Activated T-helper 1 cell treated with anti-CD3 and anti-CD28 coated beads, Interleukin-2, amount 50 U/mL, for 16 hours (primary cell): ENCODE data around the gene VAMP1.
"Not testable (repeated sequence)": the region's sequence is repeated elsewhere in the genome, so short reads cannot be mapped to it uniquely, and the experiment has no call there.

Experiments
- DNase-seq, 2 donors: peaks; one replicate each; pipeline ENCODE4 v3.0.0-alpha.2; 2020; ENCODE audit warnings: low read depth in 1 of 2, low spot score in 1 of 2

Gene VAMP1

DNA sequence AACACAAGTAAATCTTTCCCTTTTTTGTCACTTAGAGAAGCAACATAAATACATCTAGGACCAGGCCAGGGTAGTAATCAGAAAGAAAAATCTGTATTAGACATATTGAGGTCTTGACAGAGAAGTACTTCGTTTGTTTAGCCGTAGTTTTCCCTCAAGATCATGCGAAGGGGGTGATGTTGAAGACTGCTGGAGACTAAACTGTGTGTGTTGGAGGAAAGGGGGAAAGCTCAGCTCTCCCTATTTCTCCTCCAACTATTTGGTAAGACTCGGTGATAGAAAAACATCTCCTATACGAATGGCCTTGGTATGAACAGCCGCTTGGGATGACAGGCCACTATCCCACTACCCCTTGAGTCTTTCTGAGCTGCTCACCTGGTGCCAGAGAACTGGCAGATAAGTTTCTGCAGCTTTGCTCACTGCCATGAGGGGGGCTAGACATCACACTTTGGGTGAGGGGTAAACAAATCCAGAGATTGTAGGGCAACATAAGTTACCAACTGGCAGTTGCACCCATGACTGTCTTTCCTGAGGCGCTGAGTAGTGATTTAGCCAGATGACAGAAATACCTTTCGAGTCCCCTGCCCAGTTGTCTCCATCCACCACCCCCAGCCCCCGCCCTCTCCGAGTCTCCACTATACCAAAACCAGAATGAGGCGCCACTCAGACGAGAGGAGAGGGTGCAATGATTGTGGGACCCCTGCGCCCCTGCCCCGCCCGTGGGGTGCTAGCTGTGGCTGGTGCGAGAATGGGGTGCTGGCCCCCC lies 685 bp downstream of the VAMP1 start:
- DNase-seq = no peak

DNA sequence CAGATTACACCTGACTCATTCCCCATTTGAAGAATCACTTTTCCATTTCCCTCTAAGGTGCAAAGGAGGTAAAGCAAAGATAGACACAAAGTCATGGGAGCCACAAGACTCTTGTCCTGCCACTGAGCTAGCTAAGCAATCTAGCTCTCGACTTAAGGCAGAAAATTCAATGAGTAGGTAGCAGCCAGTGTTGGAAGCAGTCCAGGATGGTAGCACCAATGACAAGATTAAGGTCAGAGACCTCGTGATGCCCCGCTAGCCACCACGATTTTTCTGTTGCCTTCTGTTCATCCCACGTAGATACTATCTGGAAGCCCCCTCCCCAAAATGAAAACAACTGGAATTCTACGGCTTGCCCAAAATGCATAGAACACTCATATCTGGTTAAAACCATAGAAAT lies 1.4 kb downstream of the VAMP1 start:
- DNase-seq = no peak

DNA sequence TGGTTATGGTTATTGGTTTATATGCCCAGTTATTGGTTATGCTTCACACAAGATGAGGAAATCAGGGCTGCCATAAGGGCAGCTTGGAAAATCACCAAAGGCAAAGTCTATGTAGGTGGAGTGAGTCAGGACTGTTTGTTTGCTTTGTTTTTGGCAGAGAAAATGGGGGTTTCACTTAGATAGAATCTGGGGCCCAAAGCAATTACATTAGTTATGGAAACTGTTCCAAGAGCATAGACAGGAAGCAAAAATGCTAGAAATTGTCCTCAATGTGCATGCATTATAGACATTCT lies 2.2 kb downstream of the VAMP1 start:
- no peak for DNase-seq

DNA sequence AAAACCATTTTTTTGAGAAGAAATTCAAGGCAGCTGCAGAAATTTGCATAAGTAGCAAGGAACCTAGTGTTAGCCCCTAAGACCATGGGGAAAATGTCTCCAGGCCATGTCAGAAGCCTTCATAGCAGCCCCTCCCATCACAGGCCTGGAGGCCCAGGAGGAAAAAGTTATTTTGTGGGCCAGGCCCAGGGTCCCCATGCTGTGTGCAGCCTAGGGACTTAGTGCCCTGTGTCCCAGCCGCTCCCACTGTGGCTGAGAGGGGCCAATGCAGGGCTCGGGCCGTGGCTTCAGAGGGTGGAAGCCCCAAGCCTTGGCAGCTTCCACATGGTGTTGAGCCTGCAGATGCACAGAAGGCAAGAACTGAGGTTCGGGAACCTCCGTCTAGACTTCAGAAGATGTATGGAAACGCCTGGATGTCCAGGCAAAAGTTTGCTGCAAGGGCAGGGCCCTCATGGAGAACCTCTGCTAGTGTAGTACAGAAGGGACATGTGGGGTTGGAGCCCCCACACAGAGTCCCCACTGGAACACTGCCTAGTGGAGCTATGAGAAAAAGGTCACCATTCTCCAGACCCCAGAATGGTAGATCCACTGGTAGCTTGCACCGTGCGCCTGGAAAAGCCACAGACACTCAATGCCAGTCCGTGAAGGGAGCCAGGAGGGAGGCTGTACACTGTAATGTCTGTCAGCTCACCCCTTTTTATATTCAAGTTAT lies 2.8 kb downstream of the VAMP1 start:
- DNase-seq = not testable (repeated sequence)

DNA sequence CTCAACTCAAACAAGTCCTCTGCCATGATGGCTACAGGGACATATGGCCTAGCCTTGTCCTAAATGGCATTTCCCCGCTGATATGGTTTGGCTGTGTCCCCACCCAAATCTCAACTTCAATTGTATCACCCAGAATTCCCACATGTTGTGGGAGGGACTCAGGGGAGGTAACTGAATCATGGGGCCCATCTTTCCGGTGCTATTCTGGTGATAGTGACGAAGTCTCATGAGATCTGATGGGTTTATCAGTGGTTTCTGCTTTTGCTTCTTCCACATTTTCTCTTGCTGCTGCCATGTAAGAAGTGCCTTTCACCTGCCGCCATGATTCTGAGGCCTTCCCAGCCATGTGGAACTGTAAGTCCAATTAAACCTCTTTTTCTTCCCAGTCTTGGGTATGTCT lies 3.7 kb downstream of the VAMP1 start:
- not testable (repeated sequence) for DNase-seq

DNA sequence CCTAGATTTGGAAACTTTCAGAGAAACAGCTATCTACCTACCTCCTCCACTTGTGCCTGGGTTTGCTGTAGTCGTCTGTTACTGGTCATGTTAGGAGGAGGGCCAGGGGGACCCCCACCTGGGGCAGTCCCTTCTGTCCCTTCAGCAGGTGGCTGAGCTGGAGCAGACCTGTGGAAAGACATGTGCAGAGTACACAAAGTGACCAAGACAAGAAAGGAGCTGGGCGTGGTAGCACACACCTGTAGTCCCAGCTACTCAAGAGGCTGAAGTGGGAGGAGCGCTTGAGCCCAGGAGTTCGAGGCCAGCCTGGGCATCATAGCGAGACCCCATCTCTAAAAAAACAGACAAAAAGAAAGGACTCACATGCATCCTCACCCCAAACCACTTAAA lies 4.3 kb downstream of the VAMP1 start:
- no peak for DNase-seq

DNA sequence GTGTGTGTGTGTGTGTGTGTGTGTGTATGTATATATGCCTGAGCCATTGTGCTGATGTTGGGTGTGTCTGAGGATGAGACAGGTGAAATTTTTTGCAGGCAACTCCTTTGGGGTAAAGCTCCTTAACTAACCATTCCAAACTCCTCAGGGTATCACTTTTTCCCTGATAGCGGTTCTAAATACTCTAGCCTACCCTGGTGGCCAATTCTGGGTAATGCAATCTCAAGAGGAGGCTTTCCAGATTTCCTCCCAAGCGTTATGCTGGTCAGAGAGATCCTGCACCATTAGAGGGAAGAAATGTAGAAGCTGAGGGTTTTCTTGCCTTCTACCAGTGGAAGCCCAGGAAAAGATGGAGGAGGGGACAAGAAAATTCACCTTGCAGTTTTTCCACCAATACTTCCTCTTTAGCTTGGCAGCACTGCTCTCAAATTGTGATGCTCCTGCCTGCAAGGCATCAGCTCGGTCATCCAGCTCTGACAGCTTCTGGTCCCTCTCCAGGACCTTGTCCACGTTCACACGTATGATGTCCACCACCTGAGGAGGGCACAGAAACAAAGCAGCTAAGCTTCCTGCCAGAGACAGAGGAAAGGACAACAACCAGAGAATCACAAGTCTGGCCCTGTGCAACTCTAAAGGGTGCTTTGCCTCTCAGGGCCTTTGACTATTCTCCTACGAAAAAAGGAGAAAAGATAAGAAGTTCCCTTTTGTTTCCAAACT lies 4.9 kb downstream of the VAMP1 start:
- DNase-seq = no peak

DNA sequence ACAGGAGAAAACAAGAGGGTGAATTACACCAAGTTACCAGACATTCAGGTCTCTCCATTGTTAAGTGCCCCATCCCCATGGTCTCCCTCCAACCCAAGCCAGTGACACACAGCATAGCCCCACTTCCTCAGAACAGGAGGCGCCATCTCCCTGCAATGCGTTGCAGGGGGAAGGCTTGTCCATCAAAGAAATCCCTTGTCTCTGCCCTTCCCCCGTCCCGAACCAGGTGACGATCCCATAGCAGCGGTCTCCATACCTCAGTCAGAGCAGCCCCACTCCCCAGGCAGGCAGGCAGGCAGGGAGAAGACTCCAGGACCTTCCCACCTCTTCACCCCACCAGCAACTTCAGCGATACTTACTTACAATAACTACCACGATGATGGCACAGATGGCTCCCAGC lies 5.9 kb downstream of the VAMP1 start:
- DNase-seq = no peak

DNA sequence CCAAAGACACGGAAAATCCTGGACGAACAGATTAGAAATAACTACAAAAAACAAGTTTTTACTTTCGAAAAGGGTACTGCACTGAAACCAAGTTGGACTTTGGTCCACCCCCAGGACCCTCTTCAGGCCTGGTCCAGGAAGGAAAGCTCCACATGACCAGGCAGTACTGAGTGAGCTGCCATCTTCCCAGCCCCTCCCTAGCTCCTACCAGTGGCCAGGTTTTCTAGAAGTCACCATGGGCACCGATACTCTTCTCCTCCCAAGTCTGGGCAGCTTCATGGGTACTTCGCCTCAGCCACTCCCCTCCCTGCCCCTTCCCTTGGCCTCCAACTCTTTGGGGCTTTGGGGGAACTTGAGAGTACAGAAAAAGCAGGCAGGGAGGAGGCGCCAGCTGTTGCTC lies 6.6 kb downstream of the VAMP1 start:
- no peak for DNase-seq

DNA sequence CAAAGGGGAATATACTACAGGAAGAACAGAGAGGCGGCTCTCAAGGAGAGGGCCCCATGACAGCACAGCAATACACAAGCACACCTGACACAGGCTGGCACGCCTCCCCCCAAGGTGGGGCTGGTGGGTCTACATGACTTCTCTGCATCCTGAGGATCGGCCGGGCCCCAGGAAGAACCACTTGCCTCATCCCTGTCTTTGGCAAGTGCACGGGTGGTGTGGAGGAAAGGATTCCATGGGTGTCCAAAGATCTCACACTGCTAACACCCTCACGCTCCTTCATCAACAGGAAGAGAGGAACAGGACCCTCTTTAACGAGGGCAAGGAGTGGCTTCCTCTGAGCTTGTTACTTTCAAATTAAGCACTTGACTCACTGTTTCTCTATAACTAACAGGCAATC lies 7.3 kb downstream of the VAMP1 start:
- DNase-seq = no peak

DNA sequence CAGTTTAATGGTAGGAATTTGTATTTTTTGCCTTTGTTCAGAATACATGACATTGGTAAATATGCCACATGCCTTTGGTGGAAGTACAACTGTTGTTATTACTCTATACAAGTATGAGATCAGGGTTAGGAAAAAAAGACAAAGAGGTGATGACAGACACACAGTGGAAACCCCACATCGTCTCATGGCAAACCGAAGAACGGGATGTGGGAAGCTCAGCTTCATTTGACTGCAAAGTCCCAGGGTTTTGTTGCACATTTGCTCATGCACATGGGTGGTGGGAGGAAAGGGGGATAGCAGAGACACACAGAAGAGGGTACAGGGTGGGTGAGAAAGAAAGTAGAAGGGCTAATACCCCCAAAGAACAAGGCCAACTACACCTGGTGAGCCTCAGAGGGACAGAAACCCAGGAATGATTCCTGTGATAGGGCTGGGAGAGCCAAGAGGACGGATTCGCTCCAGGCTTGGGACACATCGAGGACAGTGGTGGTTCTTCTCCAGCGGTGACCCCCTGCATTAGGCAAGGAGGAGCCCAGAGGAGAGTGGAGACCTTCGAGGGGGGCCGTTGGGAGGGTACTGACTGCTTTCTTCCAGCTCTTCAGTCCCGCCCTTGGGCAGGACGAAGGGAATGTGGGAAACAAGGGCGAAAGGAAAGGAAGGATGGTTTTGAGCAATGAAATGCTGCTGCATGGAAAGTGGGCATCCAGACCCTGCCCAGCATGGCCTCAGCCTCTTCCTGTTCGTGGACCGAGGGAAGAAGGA lies 8.1 kb downstream of the VAMP1 start:
- no peak for DNase-seq

DNA sequence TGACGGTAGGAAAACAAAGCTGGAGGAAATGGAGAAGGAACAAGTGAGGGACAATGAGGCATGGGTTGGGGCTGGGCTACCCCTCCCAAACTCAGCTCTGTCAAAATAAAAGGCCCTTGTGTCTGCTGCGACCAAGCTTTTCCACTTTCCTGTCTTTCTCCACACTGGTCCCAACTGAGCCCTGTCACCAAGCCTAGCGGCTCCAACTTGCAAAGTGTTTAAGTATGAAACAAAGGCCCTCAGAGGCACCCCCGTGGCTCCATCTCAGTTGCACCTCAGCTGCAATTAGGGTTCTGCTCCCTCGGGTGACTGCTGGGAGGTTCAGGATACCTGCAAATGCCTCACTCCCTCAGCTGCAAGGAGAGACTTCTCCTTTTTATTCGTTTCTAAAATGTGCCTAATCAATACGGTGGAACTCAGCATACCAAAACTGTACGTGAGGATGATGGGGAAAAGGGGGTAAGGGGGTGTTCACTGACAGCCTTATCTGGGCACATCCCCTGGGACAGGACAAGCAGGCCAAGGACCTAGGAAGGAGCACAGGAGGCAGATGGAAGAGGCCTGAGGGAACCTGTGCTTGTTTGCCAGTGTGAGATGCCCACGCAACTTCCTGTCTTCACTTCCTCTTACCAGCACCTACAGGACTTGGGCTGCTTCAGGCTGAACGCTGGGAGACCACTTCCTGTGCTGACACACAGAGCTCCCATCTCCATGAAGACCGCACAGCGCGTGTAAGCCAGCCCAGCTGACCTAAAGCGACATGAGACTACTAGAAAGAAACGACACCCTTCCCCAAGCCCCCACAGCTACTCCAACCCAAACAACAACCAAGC lies 8.9 kb downstream of the VAMP1 start:
- DNase-seq = peak; percentile 58 to 69

DNA sequence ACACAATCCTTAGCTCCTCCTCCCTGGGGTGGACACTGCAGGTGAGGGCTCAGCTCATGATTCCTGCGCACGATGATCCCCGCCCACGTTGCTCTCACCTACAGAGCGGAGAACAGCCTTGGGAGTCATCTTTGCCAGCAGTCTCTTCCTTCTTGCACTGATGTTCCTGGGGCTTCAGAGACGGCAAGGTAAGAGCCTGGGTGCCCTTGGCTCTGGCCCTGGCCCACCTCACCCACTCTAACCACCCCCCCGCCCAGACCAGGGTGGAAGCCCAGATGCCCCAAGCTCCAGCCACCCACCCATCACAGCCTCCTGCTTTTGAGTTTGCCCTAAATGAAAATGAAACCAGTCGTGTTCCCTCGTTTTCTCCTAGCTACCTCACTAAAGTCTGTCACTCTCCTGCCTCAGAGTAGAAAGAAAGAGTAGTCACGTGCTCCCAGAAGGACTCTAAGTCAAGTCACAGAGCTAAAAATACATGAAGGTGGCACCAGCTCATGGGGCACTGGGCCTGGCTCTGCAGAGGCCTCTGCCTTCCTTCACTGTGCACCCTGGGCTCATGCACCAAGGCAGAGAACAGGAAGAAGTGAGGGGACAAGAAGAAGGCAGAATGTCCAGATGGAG lies 9.6 kb downstream of the VAMP1 start:
- DNase-seq = no peak

DNA sequence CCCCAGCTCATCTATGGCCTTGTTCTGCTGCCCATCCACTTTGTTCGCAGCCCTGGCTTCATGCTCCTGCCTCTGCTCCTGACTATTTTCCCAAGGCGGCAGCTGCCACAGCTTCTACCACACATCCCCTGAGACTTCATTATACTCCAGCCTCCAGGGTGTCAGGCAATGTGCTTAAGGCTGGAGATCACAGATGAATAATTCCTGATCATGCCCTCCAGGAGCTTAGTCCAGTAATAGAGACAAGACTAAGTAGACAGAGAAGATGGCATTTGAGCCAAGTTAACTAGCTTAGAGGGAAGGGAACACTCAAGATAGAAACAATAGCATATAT lies 11.5 kb downstream of the VAMP1 start:
- no peak for DNase-seq

DNA sequence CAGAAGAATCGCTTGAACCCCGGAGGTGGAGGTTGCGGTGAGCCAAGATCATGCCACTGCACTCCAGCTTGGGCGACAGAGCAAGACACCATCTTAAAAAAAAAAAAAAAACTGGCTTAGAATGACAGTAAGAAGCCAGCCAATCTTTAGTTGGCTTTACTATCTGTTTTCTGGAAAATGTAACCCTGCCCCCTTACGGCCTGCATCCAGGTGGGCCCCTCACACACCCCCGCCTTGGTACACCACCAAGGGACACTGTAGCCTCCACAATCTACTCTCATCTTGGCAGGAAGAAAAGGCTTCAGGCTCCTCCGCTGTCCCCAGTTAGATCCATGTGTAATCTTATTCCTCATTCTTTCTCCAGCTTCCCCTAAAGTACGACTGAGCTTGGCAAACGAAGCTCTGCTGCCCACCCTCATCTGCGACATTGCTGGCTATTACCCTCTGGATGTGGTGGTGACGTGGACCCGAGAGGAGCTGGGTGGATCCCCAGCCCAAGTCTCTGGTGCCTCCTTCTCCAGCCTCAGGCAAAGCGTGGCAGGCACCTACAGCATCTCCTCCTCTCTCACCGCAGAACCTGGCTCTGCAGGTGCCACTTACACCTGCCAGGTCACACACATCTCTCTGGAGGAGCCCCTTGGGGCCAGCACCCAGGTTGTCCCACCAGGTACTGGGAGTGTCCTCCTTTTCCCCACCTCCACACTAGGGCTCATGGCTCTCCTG lies 12.0 kb downstream of the VAMP1 start:
- no peak for DNase-seq

DNA sequence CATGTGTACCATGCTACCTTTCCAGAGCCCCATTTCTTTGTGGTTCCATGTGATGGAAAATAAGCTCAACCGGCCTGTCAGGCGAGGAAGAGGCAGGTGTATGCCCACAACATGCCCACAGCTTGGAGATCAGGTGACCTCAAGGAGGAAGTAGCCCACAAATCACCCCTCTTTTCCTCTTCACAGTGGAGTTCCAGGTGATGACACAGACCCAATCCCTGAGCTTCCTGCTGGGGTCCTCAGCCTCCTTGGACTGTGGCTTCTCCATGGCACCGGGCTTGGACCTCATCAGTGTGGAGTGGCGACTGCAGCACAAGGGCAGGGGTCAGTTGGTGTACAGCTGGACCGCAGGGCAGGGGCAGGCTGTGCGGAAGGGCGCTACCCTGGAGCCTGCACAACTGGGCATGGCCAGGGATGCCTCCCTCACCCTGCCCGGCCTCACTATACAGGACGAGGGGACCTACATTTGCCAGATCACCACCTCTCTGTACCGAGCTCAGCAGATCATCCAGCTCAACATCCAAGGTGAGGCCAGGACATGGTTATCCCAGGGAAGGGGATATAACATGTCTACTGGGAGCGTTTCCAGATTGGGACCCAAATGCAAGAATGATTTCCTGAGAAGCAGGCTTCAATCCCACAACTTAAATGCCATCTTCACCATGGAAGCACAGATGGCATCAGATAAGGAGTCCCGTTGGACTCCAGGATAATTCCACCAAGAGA lies 13.1 kb downstream of the VAMP1 start:
- no peak for DNase-seq

DNA sequence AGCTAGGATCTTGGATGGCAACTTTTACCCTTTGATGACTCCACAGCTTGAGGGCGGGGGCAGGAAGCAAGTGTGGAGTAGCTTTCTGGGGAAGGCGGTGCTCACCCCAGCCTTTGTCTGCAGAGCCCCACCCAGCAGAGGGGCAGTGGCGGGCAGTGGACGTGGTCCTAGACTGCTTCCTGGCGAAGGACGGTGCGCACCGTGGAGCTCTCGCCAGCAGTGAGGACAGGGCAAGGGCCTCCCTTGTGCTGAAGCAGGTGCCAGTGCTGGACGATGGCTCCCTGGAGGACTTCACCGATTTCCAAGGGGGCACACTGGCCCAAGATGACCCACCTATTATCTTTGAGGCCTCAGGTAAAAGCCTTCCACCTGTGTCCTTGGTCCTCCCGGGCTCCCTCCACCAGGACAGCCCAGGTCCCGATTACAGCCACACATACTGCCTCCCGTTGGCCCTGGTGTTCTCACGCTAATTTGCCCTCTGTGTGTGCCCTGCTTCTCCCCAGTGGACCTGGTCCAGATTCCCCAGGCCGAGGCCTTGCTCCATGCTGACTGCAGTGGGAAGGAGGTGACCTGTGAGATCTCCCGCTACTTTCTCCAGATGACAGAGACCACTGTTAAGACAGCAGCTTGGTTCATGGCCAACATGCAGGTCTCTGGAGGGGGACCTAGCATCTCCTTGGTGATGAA lies 17.4 kb downstream of the VAMP1 start:
- DNase-seq = no peak

DNA sequence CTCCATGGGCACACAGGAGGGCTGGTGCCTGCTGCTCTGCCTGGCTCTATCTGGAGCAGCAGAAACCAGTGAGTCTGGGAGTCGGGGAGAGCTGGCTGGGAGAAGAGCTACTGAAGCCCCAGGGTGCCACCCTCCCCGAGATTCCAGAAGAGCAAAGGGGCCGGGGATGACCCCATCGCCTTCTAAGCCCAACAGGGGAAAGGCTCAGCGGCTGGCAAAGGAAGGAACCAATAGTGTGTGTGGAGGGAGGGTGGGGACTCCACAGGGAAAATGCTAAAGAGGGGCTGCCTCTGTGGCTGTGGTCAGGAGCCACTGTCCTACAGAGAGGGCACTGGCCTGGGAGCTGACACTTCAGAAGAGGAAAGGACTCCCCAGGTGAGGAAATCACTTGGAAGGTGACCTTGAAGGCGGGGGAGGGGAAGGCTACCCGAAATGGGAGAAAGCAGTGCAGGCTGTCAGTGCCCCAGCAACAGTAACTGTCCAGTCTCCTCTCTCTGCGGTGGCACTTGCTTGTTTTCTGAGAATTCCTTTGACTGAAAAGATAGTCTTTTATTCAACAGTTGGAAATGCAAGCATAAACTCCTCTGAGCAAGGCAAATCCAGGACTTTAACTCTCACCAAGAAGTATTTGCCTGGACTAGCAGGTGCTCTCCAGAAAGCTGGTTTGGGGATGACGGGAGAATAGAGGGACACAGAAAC lies 18.1 kb downstream of the VAMP1 start:
- no peak for DNase-seq
